Lower lobe of right lung (tissue), 2 donors: ENCODE measurements around the gene LIMS2. TPM values are rescaled to one million over a fixed set of nuclear protein-coding genes. Genes with fewer than 3 reads are reported as not detected.
A peak's percentile ranks its signal among the peaks of the same experiment; 100 is the strongest.

Experiments
- ATAC-seq, 2 donors: fragments of 200-7000 bp; cut with Tn5 transposase; one replicate each; pipeline ENCODE4 v1.9.1; 2020 to 2022; ENCODE audit warnings: mild to moderate bottlenecking in 2 of 2, moderate library complexity in 2 of 2
- DNase-seq: peaks from one replicate; pipeline ENCODE4 v3.0.0-alpha.2; 2020
- H3K27ac ChIP-seq: fragments of 200-600 bp; one replicate; pipeline ENCODE4 v1.8.0; 2022
- H3K27me3 ChIP-seq: fragments of 200-600 bp; one replicate; pipeline ENCODE4 v1.8.0; 2022; ENCODE audit warnings: low read depth
- H3K36me3 ChIP-seq: fragments of 200-600 bp; one replicate; pipeline ENCODE4 v1.8.0; 2022; ENCODE audit warnings: mild to moderate bottlenecking
- H3K4me1 ChIP-seq: fragments of 200-600 bp; one replicate; pipeline ENCODE4 v1.8.0; 2022
- H3K4me3 ChIP-seq: fragments of 200-600 bp; one replicate; pipeline ENCODE4 v1.8.0; 2022; ENCODE audit warnings: mild to moderate bottlenecking
- H3K9me3 ChIP-seq: fragments of 200-600 bp; one replicate; pipeline ENCODE4 v1.8.0; 2022
- intact Hi-C: fragments of 100-400 bp; cut with DNase I; formaldehyde crosslinking; loops from one replicate; pipeline ENCODE4 v1.11.0; 2022
- total RNA-seq: library from RNA; stranded (reverse); fragmentation: NEBNext Ultra II Directional; extraction: Animal tissue kit (Norgen Biotek cat#: 25700); gene quantifications from one replicate; pipeline ENCODE4 v1.2.1, GENCODE V29; 2021
- TF ChIP-seq, protein P1 (sequence below): fragments of 200-600 bp; IDR thresholded peaks from one replicate; pipeline ENCODE4 v1.8.0; 2022; ENCODE audit warnings: antibody characterized with exemption, mild to moderate bottlenecking
- donor health status: DM: no; HTN: yes; CAD: no; lungs with severe emphysema.

The LIMS2 gene
- total RNA-seq, 1 donor from 2014 or later, result 148 TPM

DNA sequence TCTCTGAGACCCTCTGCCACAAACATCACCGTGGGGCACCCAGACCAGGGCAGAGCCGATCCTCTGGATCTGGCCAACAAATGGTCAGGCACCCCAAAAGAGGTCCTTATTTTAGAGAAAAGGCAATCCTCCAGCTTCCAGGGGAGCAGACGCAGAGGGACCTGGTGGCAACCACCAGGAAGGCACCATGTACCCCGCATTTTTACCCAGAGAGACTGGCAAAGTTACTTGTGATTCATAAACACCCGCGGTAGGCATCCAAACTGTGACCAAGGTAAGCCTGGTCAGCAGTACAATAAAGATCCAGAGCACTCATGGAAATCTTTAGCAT is 10.5 kb downstream of the LIMS2 start:
- intact Hi-C loops, result no loop called here
- TF ChIP-seq, protein P1, sequence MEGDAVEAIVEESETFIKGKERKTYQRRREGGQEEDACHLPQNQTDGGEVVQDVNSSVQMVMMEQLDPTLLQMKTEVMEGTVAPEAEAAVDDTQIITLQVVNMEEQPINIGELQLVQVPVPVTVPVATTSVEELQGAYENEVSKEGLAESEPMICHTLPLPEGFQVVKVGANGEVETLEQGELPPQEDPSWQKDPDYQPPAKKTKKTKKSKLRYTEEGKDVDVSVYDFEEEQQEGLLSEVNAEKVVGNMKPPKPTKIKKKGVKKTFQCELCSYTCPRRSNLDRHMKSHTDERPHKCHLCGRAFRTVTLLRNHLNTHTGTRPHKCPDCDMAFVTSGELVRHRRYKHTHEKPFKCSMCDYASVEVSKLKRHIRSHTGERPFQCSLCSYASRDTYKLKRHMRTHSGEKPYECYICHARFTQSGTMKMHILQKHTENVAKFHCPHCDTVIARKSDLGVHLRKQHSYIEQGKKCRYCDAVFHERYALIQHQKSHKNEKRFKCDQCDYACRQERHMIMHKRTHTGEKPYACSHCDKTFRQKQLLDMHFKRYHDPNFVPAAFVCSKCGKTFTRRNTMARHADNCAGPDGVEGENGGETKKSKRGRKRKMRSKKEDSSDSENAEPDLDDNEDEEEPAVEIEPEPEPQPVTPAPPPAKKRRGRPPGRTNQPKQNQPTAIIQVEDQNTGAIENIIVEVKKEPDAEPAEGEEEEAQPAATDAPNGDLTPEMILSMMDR, result no peak
- no peak for ATAC-seq

DNA sequence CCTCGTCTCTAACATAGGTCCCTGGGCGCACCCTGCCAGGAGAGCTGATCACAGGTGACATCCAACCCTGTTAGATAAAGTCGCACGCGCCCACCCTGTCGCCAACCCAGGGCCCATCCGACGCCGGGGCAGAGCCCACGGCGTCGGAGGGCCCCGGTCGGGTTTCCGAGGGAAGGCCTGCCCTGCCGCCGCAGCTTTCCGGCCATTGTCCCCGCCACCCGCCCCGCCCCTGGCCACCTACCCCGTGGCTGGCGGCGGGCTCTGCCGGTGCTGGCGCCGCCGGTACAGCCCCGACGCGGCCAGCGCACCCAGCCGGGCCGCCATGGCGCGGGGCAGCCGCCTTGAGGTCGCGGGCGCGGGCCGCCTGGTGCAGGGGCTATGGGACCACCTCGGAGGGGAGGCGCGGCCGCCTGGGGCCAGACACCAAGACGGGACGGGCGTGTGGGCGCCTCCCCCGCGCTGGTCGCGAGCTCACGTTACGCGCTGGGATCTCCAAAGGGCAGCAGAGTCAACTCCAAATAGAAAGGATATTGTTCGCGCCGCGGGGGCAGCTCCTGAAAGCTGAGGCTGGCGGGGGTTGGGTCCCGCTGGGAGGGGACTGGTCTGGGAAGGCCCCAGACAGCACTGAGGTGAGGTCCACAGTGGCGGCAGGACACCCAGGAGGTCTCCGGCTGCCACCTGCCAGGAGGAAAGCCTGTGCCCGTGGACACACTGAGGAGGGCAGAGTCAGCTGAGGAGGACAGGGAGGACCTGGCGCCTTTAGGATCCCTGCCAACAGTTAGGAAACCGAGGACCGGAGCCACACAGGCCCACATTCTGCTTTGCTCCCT is 11.1 kb downstream of the LIMS2 start:
- no peaks in the 10 kb centered on the region for H3K9me3 ChIP-seq
- TF ChIP-seq, protein P1, result no peak
- H3K27me3 ChIP-seq, result peaks cover 10% of the 10 kb centered on the region
- H3K36me3 ChIP-seq, result peaks cover 6% of the 10 kb centered on the region
- ATAC-seq (peak; percentile 66 to 74), DNase-seq (peak; percentile 59)
- H3K4me1 ChIP-seq, result peaks cover 52% of the 10 kb centered on the region
- intact Hi-C loops, result no loop called here
- H3K4me3 ChIP-seq, result peak overlapping the region; percentile 48
- peak overlapping the region; percentile 83 for H3K27ac ChIP-seq

More for the DNA sequence above, 10.5 kb downstream of the LIMS2 start:
- Histone ChIP-seq H3K4me3 (peak overlapping the region; percentile 48), H3K4me1 (peaks cover 50% of the 10 kb centered on the region), H3K27ac (peak overlapping the region; percentile 83), H3K9me3 (no peaks in the 10 kb centered on the region), H3K27me3 (peaks cover 10% of the 10 kb centered on the region), H3K36me3 (peaks cover 6% of the 10 kb centered on the region)
- DNase-seq, result no peak

DNA sequence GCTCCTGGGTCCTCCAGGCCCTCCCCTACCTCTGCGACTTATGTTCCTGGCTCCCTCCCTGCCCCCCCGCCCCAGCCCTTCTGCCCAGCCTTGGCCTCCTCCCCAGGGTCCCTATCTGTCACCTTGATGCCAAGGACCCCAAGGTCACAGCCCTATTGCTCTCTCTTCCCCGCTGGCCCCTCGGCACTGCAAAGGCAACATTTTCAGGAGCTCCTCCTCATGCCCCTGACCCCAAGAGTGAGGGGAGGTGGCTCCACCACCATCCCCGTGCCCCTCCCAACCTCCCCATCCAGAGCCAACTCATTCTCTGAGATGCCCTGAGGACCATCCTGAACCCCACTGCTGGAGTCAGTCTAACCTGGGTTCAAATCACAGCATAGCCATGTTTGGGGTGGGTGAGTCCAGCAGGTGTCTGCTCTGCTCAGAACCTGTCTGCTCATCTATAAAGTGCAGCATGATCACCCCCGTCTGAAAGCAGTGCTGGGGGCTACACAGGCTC is 11.7 kb downstream of the LIMS2 start:
- H3K27me3 ChIP-seq, result peaks cover 8% of the 10 kb centered on the region
- peaks cover 6% of the 10 kb centered on the region for H3K36me3 ChIP-seq
- ATAC-seq (no peak), DNase-seq (peak; percentile 18)
- H3K4me3 ChIP-seq, result peak overlapping the region; percentile 48
- peak overlapping the region; percentile 83 for H3K27ac ChIP-seq
- intact Hi-C loops, result no loop called here
- H3K4me1 ChIP-seq, result peaks cover 52% of the 10 kb centered on the region
- TF ChIP-seq, protein P1, result no peak
- H3K9me3 ChIP-seq, result no peaks in the 10 kb centered on the region

DNA sequence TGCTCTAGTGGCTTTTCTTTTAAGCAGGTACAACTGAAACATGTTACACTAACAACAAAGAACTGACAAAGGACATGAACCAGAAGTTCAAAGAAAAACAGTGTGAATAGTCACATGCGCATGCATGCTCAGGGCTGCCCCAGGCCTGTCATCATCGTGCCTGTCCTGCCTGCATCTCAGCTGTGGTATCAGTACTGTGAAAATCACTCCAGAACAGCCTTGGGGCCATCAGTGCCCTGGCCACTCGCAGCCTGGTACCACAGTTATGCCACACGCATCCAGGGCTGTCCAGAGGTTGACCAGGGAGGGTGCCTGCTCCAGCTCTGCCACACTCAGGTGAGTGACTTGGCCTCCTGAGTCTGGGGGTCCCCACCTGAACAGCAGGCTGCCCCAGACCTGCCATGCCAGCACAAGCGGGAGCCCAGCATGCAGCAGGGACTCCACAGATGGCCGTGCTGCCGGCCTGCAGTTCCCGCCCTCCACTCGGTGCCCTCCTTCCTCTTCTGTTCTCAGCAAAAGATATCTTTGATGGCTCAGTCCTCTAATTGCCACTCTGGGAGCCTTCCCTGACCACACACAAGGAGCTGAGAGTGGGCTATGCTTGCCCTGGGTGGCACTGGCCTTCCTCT is 12.3 kb downstream of the LIMS2 start:
- Histone ChIP-seq H3K27me3 (peaks cover 6% of the 10 kb centered on the region), H3K36me3 (peaks cover 6% of the 10 kb centered on the region), H3K4me3 (peak overlapping the region; percentile 30), H3K4me1 (peaks cover 57% of the 10 kb centered on the region), H3K27ac (peak overlapping the region; percentile 83), H3K9me3 (no peaks in the 10 kb centered on the region)
- ATAC-seq, result no peak
- peak; percentile 35 for DNase-seq
- TF ChIP-seq, protein P1, result no peak
- intact Hi-C loops, result no loop called here

DNA sequence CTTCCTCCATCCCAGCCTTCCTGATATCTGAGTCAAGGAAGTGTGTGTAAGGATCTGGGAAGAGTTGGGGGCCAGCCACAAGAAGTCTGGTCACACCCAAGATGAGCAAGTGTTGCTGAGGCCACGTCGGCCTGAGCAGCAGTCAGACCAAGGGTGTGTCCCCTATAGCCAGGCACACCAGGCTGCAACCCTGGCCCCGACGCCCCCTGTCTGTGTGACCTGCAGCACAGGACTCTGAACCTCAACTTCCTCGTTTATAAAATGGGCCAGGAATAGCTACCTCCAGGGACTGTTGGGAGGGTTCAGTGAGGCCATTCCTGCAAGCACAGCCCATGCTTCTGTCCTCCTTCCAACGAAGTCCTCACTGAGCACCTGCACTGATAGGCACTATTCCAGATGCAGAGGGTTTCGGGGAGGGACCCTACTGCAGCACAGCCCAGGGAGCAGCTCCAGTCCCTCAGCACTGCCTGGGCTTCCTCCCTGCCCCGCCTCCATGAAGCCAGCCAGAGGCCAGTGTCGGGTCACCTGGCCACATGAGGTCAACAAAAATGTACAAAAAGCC is 13.3 kb downstream of the LIMS2 start:
- H3K4me3 ChIP-seq, result no peak overlapping the region
- no peaks in the 10 kb centered on the region for H3K9me3 ChIP-seq
- TF ChIP-seq, protein P1, result peak; percentile 35
- H3K4me1 ChIP-seq, result peaks cover 66% of the 10 kb centered on the region
- H3K27me3 ChIP-seq, result peaks cover 6% of the 10 kb centered on the region
- intact Hi-C loops, result no loop called here
- peak overlapping the region; percentile 81 for H3K27ac ChIP-seq
- peaks cover 16% of the 10 kb centered on the region for H3K36me3 ChIP-seq
- peak; percentile 54 for DNase-seq
- ATAC-seq, result peak in 1 of 2 donors; percentile 28
